Measurements from ENCODE around the gene THSD7B.

GRCh38 chr2:137525132-137525531, 759.8 kb downstream of the THSD7B start:
- TF ChIP-seq CTCF (IDR thresholded peaks at IDR 0.05) (no peak), POLR2AphosphoS5 (IDR thresholded peaks at IDR 0.05) (no peak), EP300 (IDR thresholded peaks at IDR 0.05) (no peak), POLR2A (IDR thresholded peaks at IDR 0.05) (no peak)
